IMR-90 (cell line): Measurements from ENCODE around the gene MICAL2. TPM values are rescaled to one million over a fixed set of nuclear protein-coding genes. Genes with fewer than 3 reads are reported as not detected.

Experiments
- polyA plus RNA-seq, 3 experiments: library from polyadenylated mRNA; depleted of rRNA; stranded (reverse); fragments of >200 nt; gene quantifications; 2 replicates each; pipeline ENCODE4 v1.2.3, GENCODE V29; 2012; ENCODE audit warnings: low replicate concordance in 1 of 3
- total RNA-seq: library from RNA; depleted of rRNA; stranded (reverse); fragments of >200 nt; gene quantifications from 2 replicates; pipeline ENCODE4 v1.2.3, GENCODE V29; 2012
- TF ChIP-seq, protein P1 (sequence below): conservative IDR thresholded peaks from 2 replicates; pipeline ENCODE4 v1.5.1; 2012; ENCODE audit warnings: mild to moderate bottlenecking, low read depth, low read length, improper control_type of control experiment

The MICAL2 gene
- total and polyA plus RNA-seq, 2 of the 4 experiments (the other 2 are of a cell fraction) = 170 to 336 TPM

DNA sequence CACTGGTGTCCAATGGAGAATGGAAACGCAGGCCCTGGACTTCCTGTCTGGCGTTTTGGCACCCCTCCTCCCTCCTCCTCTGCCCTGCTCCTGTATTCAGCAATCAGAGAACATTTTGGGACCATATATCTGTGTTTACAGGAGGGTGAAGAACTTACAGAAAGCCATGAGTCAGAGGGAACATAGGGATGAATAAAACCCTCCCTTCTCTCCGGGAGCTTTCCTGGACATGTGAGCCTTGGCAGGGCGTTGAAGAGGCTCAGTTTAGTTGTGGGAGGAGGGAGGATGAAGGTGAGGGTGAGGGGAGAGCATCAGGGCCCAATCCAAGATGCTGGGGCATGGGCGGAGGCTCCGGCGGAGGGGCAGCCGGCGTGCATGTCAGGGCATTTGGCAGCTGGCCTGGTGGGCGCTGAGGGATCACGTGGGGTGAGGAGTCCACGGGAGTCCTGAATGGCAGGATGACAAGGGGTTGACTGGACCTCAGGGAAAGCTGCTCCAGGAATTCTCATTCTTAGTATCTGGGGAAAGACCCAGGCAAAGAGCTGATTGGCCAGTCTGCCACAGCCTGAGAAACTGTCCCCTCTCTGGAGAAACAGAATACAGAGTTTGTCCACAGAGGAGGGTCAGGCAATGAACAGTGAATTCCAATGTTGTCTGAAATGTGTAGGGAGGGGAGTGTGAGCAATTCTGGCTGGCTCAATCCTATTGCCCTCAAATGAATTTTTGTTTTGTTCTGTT is 28.9 kb downstream of the MICAL2 start (continued):
- TF ChIP-seq, protein P1, sequence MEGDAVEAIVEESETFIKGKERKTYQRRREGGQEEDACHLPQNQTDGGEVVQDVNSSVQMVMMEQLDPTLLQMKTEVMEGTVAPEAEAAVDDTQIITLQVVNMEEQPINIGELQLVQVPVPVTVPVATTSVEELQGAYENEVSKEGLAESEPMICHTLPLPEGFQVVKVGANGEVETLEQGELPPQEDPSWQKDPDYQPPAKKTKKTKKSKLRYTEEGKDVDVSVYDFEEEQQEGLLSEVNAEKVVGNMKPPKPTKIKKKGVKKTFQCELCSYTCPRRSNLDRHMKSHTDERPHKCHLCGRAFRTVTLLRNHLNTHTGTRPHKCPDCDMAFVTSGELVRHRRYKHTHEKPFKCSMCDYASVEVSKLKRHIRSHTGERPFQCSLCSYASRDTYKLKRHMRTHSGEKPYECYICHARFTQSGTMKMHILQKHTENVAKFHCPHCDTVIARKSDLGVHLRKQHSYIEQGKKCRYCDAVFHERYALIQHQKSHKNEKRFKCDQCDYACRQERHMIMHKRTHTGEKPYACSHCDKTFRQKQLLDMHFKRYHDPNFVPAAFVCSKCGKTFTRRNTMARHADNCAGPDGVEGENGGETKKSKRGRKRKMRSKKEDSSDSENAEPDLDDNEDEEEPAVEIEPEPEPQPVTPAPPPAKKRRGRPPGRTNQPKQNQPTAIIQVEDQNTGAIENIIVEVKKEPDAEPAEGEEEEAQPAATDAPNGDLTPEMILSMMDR = no peak
